ENCODE results near the gene MRFAP1L1.

The MRFAP1L1 gene

DNA sequence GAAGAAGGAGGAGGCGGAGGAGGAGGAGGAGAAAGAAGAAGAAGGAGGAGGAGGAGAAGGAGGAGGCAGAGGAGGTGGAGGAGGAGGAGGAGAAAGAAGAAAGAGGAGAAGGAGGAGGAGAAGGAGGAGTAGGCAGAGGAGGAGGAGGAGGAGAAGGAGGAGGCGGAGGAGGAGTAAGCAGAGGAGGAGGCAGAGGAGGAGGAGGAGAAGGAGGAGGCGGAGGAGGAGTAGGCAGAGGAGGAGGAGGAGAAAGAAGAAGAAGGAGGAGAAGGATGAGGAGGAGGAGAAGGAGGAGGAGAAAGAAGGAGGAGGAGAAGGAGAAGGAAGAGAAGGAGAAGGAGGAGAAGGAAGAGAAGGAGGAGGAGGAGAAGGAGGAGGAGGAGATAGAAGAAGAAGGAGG lies 49.2 kb downstream of the MRFAP1L1 start:
- no peak for DNase-seq (ENCODE audit: low read depth, low spot score)

DNA sequence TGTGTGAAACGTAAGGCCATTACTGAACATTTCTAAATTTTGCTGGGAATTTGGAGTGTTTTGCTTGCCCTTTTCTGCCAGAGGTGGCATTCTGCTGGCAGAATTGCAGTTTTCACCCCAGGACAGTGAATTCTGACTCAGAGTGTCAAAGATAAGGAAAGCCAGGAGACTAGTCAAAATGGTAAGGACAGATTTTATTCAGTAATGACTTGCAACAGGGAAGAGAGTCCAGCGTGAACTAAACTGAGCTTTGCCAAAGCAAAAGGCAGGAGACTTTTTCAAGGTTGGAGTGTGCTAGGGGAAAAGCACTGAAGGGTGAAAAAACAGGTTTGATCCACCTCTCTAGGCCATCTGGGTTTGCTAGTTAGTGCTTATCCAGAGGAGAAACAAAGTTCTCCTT lies 49.8 kb downstream of the MRFAP1L1 start:
- no peak for DNase-seq (ENCODE audit: low read depth, low spot score)

DNA sequence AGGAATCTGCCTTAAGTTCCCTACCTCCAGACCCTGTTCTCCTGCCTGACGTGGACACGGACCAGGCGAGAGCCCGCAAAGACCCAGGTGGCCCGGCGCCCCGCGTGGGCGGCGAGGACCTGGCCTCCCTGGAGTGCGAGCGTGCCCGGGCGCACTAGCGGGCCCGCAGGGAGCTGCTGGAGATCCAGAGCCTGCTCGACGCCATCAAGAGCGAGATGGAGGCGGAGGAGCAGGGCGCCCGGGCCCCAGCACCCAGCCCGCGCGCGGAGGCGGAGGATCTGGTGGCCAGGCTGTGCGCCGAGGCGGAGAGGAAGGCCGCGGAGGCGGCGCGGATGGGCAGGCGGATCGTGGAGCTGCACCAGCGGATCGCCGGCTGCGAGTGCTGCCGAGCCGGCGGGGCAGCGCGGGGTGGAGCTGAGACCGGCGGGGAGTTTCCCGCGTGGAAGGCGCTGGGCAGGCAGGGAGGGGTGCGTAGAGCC lies 51.0 kb downstream of the MRFAP1L1 start:
- DNase-seq (ENCODE audit: low read depth, low spot score), result no peak

DNA sequence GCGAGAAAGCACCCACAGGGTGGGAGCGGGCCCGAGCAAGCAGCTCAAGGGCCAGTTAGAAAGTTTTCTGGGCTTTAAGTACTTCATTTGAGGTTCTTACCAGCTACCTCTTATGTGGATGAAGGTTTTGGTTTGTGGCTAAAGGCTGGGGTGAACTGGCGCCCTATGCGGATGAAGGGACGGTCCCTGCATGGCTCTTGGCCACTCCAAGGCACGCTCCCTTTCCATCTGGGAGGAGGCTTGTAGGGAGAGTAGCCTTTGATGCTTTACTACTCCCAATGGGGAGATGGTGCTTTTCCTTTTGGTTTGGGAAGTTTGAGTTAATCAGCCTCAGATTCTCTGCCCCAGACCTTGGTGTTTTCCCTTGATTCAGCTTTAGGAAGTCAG lies 51.5 kb downstream of the MRFAP1L1 start:
- DNase-seq (ENCODE audit: low read depth, low spot score), result no peak
